Aorta (tissue), 5 donors: ENCODE measurements around the gene NDUFC2. TPM values are rescaled to one million over a fixed set of nuclear protein-coding genes. Genes with fewer than 3 reads are reported as not detected.
A peak's percentile ranks its signal among the peaks of the same experiment; 100 is the strongest.
"Not testable (repeated sequence)": the region's sequence is repeated elsewhere in the genome, so short reads cannot be mapped to it uniquely, and the experiment has no call there.

Experiments used
- ATAC-seq: fragments of 200-7000 bp; cut with Tn5 transposase; one replicate; pipeline ENCODE4 v1.9.1; 2022; ENCODE audit warnings: moderate library complexity; ENCODE audit not compliant: low FRiP score
- DNase-seq, 2 donors: peaks; one replicate each; pipeline ENCODE4 v3.0.0-alpha.2; 2020
- H3K27ac ChIP-seq, 2 donors: one replicate each; pipeline ENCODE4 v1.5.1; 2013; ENCODE audit warnings: low read length in 2 of 2, mild to moderate bottlenecking in 2 of 2, moderate library complexity in 2 of 2, control low read depth in 1 of 2, inconsistent platforms in 1 of 2, low read depth in 1 of 2
- H3K27me3 ChIP-seq, 2 donors: one replicate each; pipeline ENCODE4 v1.6.1; 2013; ENCODE audit warnings: control low read depth in 1 of 2, low read length in 1 of 2, mild to moderate bottlenecking in 1 of 2, moderate library complexity in 1 of 2; ENCODE audit not compliant: insufficient read depth in 2 of 2, control insufficient read depth in 1 of 2
- H3K36me3 ChIP-seq, 2 donors: one replicate each; pipeline ENCODE4 v1.6.1; 2013; ENCODE audit warnings: control low read depth in 1 of 2, low read length in 1 of 2, mild to moderate bottlenecking in 1 of 2; ENCODE audit not compliant: insufficient read depth in 2 of 2, control insufficient read depth in 1 of 2
- H3K4me1 ChIP-seq, 2 donors: one replicate each; pipeline ENCODE4 v1.6.1; 2013; ENCODE audit warnings: low read length in 2 of 2, control low read depth in 1 of 2, mild to moderate bottlenecking in 1 of 2, moderate library complexity in 1 of 2; ENCODE audit not compliant: insufficient read depth in 2 of 2, control insufficient read depth in 1 of 2
- H3K4me3 ChIP-seq, 2 donors: one replicate each; pipeline ENCODE4 v1.5.1; 2013; ENCODE audit warnings: low read length in 2 of 2, control low read depth in 1 of 2, mild to moderate bottlenecking in 1 of 2
- H3K9me3 ChIP-seq: one replicate; pipeline ENCODE4 v1.6.1; 2013; ENCODE audit warnings: mild to moderate bottlenecking, low read length; ENCODE audit not compliant: control insufficient read depth
- WGBS, 2 donors: extraction: QIAGEN DNeasy Blood & Tissue Kit; methylation state at CpG; one replicate each; pipeline ENCODE4 v1.1.7; 2013; 5-methylcytosine and 5-hydroxymethylcytosine counted together
- intact Hi-C, 2 donors: fragments of 100-400 bp; cut with DNase I; formaldehyde crosslinking; loops; one replicate each; pipeline versions ENCODE4 v1.14.2 to v1.15.0; 2022
- polyA plus RNA-seq, 2 donors: library from polyadenylated mRNA; stranded (reverse); fragments of 200-250 nt; gene quantifications; one replicate each; pipeline ENCODE4 v1.2.3, GENCODE V29; 2013
- total RNA-seq, 2 donors: library from RNA; stranded (reverse); fragmentation: NEBNext Ultra II Directional; extraction: Animal tissue kit (Norgen Biotek cat#: 25700); gene quantifications; one replicate each; pipeline ENCODE4 v1.2.1, GENCODE V29; 2021
- donor health status: healthy with polysubstance abuse.
- donor health status: Bipolar disorder and iron deficiency.
- donor health status: DM: no; HTN: no; CAD: no.
- donor health status: DM: no; HTN: no; CAD: no.
- donor health status: DM: yes; HTN: yes; CAD: no.

The NDUFC2 gene
- total and polyA plus RNA-seq, 4 donors, result 105 to 174 (median 146) TPM

GRCh38 chr11:78033040-78033439 is 46.6 kb downstream of the NDUFC2 start:
- DNase-seq (no peak), ATAC-seq (no peak)
- no peaks in the 10 kb centered on the region for H3K9me3 ChIP-seq
- H3K4me1 ChIP-seq, result no peaks in the 10 kb centered on the region
- intact Hi-C loops, result no loop called here
- 73 to 83% methylated on average over 4 of the region's 4 CpGs for WGBS, 2 donors
- H3K36me3 ChIP-seq, result no peaks in the 10 kb centered on the region
- no peak overlapping the region for H3K27ac ChIP-seq
- no peaks in the 10 kb centered on the region for H3K27me3 ChIP-seq
- no peak overlapping the region for H3K4me3 ChIP-seq

GRCh38 chr11:78032090-78032489 is 47.6 kb downstream of the NDUFC2 start:
- Histone ChIP-seq H3K36me3 (no peaks in the 10 kb centered on the region), H3K4me1 (no peaks in the 10 kb centered on the region), H3K9me3 (no peaks in the 10 kb centered on the region), H3K27ac (no peak overlapping the region), H3K27me3 (no peaks in the 10 kb centered on the region), H3K4me3 (no peak overlapping the region)
- intact Hi-C loops, result no loop called here
- DNase-seq (no peak), ATAC-seq (no peak)

- DNase-seq, result no peak
- Histone ChIP-seq H3K4me3 (no peak overlapping the region), H3K27me3 (no peaks in the 10 kb centered on the region), H3K36me3 (no peaks in the 10 kb centered on the region), H3K27ac (no peak overlapping the region), H3K4me1 (no peaks in the 10 kb centered on the region), H3K9me3 (no peaks in the 10 kb centered on the region)
- no peak for ATAC-seq
- WGBS, 2 donors, result 94 to 97% methylated on average over 3 of the region's 3 CpGs
- intact Hi-C loops, result no loop called here
Observed at GRCh38 chr11:78031629-78032028, 48.0 kb downstream of the NDUFC2 start.

GRCh38 chr11:78030429-78031325 is 49.0 kb downstream of the NDUFC2 start:
- ATAC-seq (peak; percentile 81), DNase-seq (peak; percentile 71 to 82)
- WGBS, 2 donors, result 15 to 17% methylated on average over 7 of the region's 7 CpGs
- Histone ChIP-seq H3K36me3 (no peaks in the 10 kb centered on the region), H3K27me3 (no peaks in the 10 kb centered on the region), H3K4me1 (no peaks in the 10 kb centered on the region), H3K27ac (no peak overlapping the region), H3K9me3 (no peaks in the 10 kb centered on the region), H3K4me3 (no peak overlapping the region)
- intact Hi-C loops, result no loop called here

- 73 to 78% methylated on average over 9 of the region's 9 CpGs for WGBS, 2 donors
- ATAC-seq, H3K4me1 ChIP-seq, H3K36me3 ChIP-seq, DNase-seq, H3K9me3 ChIP-seq, H3K4me3 ChIP-seq, H3K27ac ChIP-seq, intact Hi-C loops, H3K27me3 ChIP-seq: not testable (repeated sequence)
Observed at GRCh38 chr11:78028423-78028822, 51.2 kb downstream of the NDUFC2 start.

GRCh38 chr11:78027759-78028158 is 51.9 kb downstream of the NDUFC2 start:
- Histone ChIP-seq H3K27me3 (no peaks in the 10 kb centered on the region), H3K27ac (no peak overlapping the region), H3K4me3 (no peak overlapping the region), H3K36me3 (no peaks in the 10 kb centered on the region), H3K9me3 (no peaks in the 10 kb centered on the region), H3K4me1 (no peaks in the 10 kb centered on the region)
- intact Hi-C loops, result no loop called here
- 94 to 98% methylated on average over 2 of the region's 2 CpGs for WGBS, 2 donors
- ATAC-seq (no peak), DNase-seq (no peak)

GRCh38 chr11:78025378-78025777 is 54.3 kb downstream of the NDUFC2 start:
- Histone ChIP-seq H3K36me3 (no peaks in the 10 kb centered on the region), H3K27me3 (no peaks in the 10 kb centered on the region), H3K4me3 (no peak overlapping the region), H3K9me3 (no peaks in the 10 kb centered on the region), H3K27ac (no peak overlapping the region), H3K4me1 (no peaks in the 10 kb centered on the region)
- no peak for DNase-seq
- ATAC-seq, result no peak
- intact Hi-C loops, result no loop called here

GRCh38 chr11:78023426-78023825 is 56.2 kb downstream of the NDUFC2 start:
- no peaks in the 10 kb centered on the region for H3K9me3 ChIP-seq
- intact Hi-C loops, result no loop called here
- 84% methylated on average over 7 of the region's 7 CpGs for WGBS, 2 donors
- ATAC-seq, result no peak
- no peaks in the 10 kb centered on the region for H3K27me3 ChIP-seq
- H3K4me1 ChIP-seq, result no peaks in the 10 kb centered on the region
- H3K27ac ChIP-seq, result no peak overlapping the region
- no peak for DNase-seq
- no peak overlapping the region for H3K4me3 ChIP-seq
- H3K36me3 ChIP-seq, result no peaks in the 10 kb centered on the region
